Spleen (tissue), 7 donors: ENCODE measurements around the gene SORCS2.

Experiments used
- CTCF ChIP-seq, 11 experiments: fragments of 200-600 bp in 7 of 11; fragments of 450-650 bp in 4 of 11; sonication (generic) in 4 of 11; IDR thresholded peaks in 8 of 11; conservative IDR thresholded peaks in 3 of 11; 1 replicate in 7 of 11; 2 replicates in 4 of 11; pipeline versions ENCODE4 v1.4.0 to v1.8.0; 2016 to 2021; ENCODE audit warnings: antibody characterized with exemption in 11 of 11, inconsistent platforms in 4 of 11, mild to moderate bottlenecking in 1 of 11
- POLR2A ChIP-seq, 3 donors: fragments of 450-650 bp; IDR thresholded peaks; one replicate each; pipeline ENCODE4 v1.5.1; 2017; ENCODE audit warnings: antibody characterized with exemption in 3 of 3, mild to moderate bottlenecking in 1 of 3
- donor health status: DM: no; HTN: no; CAD: no; lungs with moderate emphysema.
- donor health status: DM: no; HTN: no; CAD: no.
- donor health status: DM: no; HTN: no; CAD: no.

DNA sequence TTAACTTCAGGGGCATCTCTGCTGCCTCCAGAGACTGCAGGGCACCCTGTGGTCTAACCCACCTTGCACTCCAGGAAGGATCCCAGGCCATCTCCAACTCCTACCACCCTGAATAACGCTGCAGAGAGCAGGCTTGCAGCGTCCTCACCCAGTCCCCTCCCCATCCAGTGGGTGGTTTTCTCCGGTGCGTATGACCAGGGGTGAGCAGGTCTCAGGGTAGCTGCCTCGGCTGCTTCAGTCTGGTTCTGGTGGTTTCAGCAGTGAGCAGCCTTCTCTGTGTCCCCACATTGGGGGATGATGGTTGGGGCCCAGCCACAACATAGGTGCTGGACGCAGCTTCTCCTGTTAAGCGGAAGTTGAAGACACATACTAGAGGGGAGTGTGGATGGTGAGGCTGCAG is 38.6 kb upstream of the SORCS2 start:
- TF ChIP-seq CTCF (IDR thresholded peaks at IDR 0.05 in 8 of 11, conservative IDR thresholded peaks at IDR 0.05 in 3 of 11), result no peak
- no peak for TF ChIP-seq POLR2A (IDR thresholded peaks at IDR 0.05)
